Stimulated activated CD8-positive, alpha-beta memory T cell treated with anti-CD3 and anti-CD28 coated beads, Interleukin-15, amount 100 ng/mL, for 24 hours (primary cell): ENCODE measurements around the gene ABCB11.

Experiments used
- DNase-seq: peaks from one replicate; pipeline ENCODE4 v3.0.0-alpha.2; 2020; ENCODE audit warnings: low read depth

The ABCB11 gene

GRCh38 chr2:168930242-168930641 is 100.9 kb downstream of the ABCB11 start:
- DNase-seq, result no peak

DNA sequence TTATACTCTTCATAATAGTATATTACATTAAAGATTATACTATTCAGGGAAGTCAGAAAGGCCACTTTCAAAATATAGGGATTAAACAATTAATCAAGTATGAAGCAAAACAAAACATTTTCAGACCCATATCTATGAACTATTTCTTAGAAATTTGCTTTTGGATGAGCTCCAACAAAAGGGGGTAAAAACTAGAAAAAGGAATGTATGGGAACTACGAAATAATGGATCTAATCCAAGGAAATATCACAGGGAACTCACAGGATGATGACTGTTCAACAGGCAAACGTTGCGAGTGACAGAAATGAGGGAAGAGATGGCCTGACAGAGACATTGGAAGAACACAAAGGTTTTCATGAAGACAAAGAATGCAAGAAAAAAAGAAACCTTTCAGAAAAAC is 102.1 kb downstream of the ABCB11 start:
- DNase-seq, result no peak

DNA sequence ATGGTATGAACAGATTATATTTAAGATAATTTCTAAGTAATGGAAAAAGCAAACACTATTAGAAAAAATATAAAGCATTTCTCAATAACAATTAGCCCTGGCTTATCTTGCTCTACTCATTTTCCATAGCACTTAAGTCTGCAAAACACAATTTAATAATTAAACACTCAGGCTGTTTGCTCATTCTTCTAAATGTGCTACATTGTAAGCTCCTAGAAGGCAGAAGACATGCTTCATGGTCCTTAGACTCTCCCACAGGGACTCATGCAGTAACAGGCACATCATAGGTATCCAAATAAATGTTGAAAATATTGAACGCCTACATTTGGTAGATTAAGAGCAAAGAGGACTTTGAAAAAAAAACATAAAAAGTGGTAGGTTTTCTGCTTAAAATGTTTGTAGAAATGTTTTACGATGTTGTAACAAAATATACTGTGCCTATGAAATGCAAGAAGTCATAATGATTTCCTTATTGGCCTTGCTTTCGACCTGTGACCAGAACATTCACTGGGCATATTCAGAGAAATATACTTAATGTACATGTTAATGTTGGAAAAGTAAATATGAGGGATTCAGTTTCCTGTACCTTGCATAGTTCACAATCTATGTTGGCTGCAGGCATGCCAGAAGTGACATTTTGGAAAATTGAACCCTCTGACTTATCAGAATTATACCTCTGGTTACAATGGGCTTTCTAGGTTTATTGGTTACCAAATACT is 102.9 kb downstream of the ABCB11 start:
- no peak for DNase-seq

DNA sequence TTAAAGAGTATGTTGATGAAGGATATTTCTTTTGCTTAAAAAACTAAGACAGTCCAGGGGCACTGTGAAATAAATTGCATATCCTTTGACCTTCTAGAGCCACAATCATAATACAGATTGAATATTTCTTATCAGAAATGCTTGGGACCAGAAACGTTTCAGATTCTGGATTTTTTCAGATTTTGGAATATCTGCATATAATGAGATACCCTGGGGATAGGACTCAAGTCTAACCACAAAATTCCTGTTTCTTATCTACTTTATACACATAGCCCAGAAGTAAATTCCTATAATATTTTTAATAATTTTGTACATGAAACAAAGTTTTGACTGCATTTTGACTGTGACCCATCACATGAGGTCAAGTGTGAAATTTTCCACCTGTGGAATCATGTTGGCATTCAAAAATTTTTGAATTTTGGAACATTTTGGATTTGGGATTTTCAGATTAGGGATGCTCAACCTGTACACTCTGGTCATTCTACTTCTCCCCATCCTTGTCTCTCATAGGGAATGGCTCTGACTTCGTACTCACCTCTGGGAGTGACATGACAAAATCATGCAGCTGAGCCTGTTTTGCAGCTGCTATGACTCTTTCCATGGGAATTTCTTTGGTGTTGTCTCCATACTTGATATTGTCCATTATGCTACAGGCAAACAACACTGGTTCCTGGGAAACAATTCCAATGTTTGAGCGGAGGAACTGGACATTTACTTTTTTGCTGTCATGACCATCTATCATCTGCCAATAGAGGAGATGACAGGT is 104.3 kb downstream of the ABCB11 start:
- no peak for DNase-seq

- no peak for DNase-seq
These were observed 110.5 kb downstream of the ABCB11 start for GRCh38 chr2:168920504-168921157.

- DNase-seq, result no peak
These were observed 114.8 kb downstream of the ABCB11 start for GRCh38 chr2:168916331-168916675.

DNA sequence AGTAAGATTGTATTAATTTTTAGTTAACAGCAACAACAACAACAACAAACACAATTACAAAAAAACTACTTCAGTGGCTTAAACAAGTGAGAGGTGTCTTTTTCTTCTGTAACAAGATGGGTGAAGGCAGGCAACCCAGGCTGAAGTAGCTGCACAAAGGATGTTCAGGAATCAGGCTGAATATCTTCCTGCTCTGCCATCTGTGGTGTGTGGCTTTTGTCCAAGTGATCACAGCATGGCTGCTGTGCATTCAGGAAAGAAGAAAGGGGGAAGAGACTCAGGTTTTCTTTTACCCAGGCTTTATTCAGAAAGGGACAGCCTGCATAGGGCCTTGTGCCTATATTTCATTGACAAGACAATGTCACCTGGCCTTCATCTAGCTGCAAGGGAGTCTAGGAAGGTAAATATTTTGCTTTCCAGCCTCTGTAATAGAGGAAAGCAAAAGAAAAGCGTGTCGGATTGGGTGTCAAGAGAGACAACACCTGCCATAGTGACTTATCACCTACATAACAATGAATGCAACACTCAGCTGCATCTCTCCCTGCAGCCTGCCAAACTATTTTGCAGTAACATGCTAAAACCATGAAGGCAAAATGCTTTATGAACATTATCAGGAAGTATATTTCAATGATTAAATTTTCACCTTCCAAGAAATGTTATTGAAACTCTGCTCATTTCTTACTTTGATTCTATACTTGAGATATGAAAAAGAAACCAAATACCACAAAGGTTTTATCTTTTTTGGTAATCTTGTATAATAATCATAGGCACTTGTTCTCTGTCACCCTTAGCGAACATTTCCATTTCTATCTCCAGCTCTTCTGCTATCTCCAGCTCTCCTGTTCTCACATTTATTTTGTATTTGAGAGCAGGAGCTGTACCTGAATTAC is 115.4 kb downstream of the ABCB11 start:
- DNase-seq, result no peak

GRCh38 chr2:168913495-168913894 is 117.6 kb downstream of the ABCB11 start:
- no peak for DNase-seq

DNA sequence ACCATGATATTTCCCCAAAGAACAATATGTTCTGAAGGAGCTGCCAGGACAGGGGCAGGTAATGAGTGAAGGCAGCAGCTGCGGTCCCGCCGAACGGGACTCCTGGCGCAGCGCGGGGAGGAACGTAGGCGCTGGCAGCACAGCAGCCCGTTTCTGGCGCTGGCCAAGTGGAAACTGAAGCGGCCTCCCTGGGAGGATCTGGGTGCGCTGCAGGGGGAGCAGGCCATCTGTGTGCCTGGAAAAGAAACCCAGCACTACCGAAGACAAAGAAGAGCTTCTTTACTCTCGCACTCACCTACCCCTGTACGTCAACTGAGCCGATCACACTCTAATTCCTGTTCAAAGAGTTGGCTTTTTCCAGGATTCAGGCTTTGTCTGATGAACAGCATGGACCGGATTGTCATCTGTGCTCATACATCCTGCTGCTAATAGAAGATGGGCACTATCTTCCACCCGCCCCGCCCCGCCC is 118.2 kb downstream of the ABCB11 start:
- no peak for DNase-seq

DNA sequence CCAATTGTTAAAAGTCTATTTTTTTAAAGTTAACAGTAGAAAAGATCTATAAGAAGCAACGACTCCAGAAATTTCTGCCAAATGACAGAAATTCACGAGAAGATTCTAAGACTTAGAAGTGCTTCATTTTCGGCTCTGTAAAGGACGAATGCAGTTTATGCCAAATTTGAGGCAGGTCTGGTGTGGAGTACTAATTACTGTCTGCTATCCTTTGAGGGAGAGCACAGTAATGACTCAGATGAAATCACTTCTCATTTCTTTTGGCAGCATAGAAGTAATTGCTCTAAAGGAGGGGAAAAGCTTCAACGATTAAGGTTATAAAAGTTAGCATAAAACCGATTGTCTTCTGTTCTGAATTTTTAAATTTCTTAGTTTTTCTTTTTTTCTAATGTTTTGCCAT is 118.7 kb downstream of the ABCB11 start:
- no peak for DNase-seq

GRCh38 chr2:168910330-168910729 is 120.8 kb downstream of the ABCB11 start:
- no peak for DNase-seq

DNA sequence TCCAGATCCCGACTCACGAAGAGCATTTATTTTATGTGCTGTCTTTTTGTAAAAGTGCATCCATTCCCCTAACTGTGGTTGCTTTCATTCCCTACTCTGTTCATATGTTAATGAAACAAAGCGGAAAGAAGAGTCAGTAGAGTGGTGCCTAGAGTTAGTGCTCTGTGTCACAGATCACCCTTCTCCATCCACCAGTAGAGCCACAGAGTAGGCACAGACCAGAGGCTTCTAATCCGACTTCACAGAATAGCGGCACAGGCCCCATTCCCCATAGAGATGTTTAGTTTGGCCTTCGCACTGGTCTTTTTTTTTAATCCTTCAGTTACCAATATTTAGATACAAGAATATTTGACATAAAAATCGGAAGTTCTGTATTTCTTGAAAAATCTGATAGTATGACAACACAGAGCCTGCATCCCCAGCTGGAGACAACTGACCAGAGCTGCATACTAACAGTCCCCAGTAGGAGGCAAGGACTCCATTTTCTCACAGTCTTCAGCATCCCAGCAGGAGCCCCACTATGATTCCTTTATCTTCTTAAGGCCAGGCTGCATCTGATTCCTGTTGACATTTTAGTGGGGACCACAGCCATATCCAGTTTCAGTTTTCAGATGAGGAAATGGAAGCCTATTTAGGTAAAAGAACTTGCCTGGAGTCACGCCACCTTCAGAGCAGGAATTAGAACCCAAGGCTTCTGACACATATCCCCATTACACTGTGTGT is 123.0 kb downstream of the ABCB11 start:
- no peak for DNase-seq

DNA sequence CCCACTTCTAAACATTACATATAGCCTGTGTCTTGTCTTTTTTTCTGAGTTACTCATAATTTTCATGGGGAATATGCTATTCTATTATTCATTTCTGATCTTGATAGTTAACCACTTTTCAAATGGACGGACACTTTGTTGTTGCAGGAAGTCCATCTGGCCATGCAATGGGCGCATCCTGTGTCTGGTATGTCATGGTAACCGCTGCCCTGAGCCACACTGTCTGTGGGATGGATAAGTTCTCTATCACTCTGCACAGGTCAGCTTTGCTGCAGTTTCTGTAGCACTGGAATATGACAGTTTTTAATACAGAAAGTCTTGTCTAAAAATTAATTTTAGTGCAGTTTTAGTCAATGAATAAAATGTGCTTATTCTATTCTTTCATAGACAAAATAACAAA is 126.8 kb downstream of the ABCB11 start:
- DNase-seq, result no peak

DNA sequence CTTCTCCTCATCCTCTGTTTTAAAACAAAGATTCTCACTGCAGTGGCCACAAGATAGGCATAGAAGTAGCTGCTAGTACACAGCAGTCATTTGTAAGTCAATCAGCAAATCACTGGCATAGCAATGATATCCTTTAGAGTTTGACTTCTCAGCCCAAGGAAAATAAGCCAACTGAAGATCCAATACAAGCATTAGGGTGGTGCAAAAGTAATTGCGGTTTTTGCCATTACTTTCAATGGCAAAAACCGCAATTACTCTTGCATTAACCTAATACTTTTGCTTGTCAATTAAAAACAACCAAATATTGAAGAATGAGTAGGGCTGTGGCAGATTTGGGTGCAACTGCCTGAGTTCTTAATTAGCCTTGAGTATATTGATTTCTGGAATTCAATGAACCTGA is 127.2 kb downstream of the ABCB11 start:
- DNase-seq, result no peak

- no peak for DNase-seq
These were observed 130.1 kb downstream of the ABCB11 start, which contains the start of gene G6PC2 for GRCh38 chr2:168901003-168901402. Gene G6PC2, plus strand, starts transcription at chr2:168901291. Its CDS starts 41 bp downstream, at chr2:168901332.

GRCh38 chr2:168897449-168897848 is 133.7 kb downstream of the ABCB11 start:
- DNase-seq, result no peak

- DNase-seq, result no peak
These were observed 134.3 kb downstream of the ABCB11 start for GRCh38 chr2:168896783-168897182.

- no peak for DNase-seq
These were observed 135.4 kb downstream of the ABCB11 start for GRCh38 chr2:168895771-168896170.

- DNase-seq, result no peak
These were observed 136.4 kb downstream of the ABCB11 start for GRCh38 chr2:168894720-168895119.

DNA sequence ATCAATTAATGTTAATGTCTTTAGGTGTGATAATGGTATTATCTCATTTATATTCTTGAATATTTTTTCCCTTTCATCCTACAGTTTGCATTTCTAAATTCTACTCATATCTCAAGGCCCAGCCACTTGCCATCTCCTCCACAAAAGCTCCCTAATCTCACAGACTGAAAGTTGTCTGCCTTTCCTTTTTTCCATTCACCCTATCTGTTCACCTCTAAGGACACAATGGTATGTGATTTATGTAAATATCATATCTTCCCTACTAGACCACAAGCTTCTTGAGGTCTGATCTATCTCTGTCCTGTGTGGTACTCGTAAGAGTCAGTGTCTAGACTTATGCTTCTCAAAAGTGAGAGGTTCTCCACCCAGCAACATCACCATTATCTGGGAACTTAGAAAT is 137.0 kb downstream of the ABCB11 start:
- DNase-seq, result no peak

DNA sequence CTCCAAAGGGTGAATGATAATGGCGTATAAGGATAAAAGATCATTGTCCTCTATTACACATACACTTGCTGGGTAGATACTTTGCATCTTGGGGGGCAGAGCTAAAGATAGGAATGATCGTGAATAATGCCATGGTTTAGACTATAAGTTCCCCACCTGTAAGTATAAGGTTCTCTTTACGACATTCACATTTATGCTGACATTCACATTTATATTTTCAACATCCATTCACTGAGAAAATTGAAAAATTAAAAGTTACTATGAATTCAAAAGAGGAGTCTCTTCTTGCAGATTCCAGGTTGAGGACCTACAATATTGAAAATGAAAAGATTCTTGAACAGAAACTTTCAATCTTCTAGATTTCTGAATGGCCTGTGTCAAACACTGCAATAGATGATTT is 138.8 kb downstream of the ABCB11 start:
- DNase-seq, result no peak
